Fibroblast of lung (primary cell): ENCODE measurements around the gene HNRNPU. TPM values are rescaled to one million over a fixed set of nuclear protein-coding genes. Genes with fewer than 3 reads are reported as not detected.

Source experiments
- DNase-seq, 2 donors: peaks; one replicate each; pipeline versions ENCODE4 v3.0.0 to v3.0.0-alpha.2; 2010; ENCODE audit warnings: low read depth in 2 of 2
- H2AFZ ChIP-seq: 2 replicates; pipeline ENCODE4 v1.5.1; 2012; ENCODE audit warnings: low read length, control low read depth, inconsistent platforms
- H3K27ac ChIP-seq: 2 replicates; pipeline ENCODE4 v1.5.1; 2011; ENCODE audit warnings: low read length, control low read depth; ENCODE audit not compliant: insufficient read depth
- H3K27me3 ChIP-seq: 2 replicates; pipeline ENCODE4 v1.5.1; 2011; ENCODE audit warnings: mild to moderate bottlenecking, low read length; ENCODE audit not compliant: control insufficient read depth, insufficient read depth
- H3K36me3 ChIP-seq: 2 replicates; pipeline ENCODE4 v1.5.1; 2011; ENCODE audit warnings: low read length; ENCODE audit not compliant: control insufficient read depth, insufficient read depth
- H3K4me1 ChIP-seq: 2 replicates; pipeline ENCODE4 v1.5.1; 2011; ENCODE audit warnings: low read length; ENCODE audit not compliant: control insufficient read depth, insufficient read depth; ENCODE audit errors: extremely low read depth
- H3K4me2 ChIP-seq: 2 replicates; pipeline ENCODE4 v1.5.1; 2011; ENCODE audit warnings: low read length, control low read depth; ENCODE audit not compliant: insufficient read depth; ENCODE audit errors: extremely low read depth
- H3K4me3 ChIP-seq, 4 experiments: fragments of 200-600 bp in 1 of 4; sonication (generic) in 1 of 4; replicated peaks in 1 of 4; 2 replicates each; pipeline ENCODE4 v1.5.1; 2011 to 2016; ENCODE audit warnings: low read length in 4 of 4, low read depth in 3 of 4, mild to moderate bottlenecking in 3 of 4, control low read depth in 2 of 4, inconsistent platforms in 1 of 4, mixed read lengths in 1 of 4; ENCODE audit not compliant: insufficient read depth in 1 of 4; ENCODE audit errors: control extremely low read depth in 1 of 4
- H3K79me2 ChIP-seq: 2 replicates; pipeline ENCODE4 v1.5.1; 2012; ENCODE audit warnings: mild to moderate bottlenecking, low read length, inconsistent platforms; ENCODE audit not compliant: control insufficient read depth, insufficient read depth
- H3K9ac ChIP-seq: 2 replicates; pipeline ENCODE4 v1.5.1; 2011; ENCODE audit warnings: mild to moderate bottlenecking, low read length, control low read depth; ENCODE audit not compliant: insufficient read depth
- H3K9me3 ChIP-seq: 2 replicates; pipeline ENCODE4 v1.5.1; 2012; ENCODE audit warnings: low read depth, low read length; ENCODE audit not compliant: control insufficient read depth, insufficient read depth
- H4K20me1 ChIP-seq: 2 replicates; pipeline ENCODE4 v1.5.1; 2011; ENCODE audit warnings: low read length; ENCODE audit not compliant: control insufficient read depth, insufficient read depth; ENCODE audit errors: extremely low read depth
- CTCF ChIP-seq, 2 donors: IDR thresholded peaks in 1 of 2; conservative IDR thresholded peaks in 1 of 2; 1 replicate in 1 of 2; 2 replicates in 1 of 2; pipeline ENCODE4 v1.5.1; 2011 to 2012; ENCODE audit warnings: low read length in 2 of 2, control low read depth in 1 of 2, inconsistent platforms in 1 of 2, low read depth in 1 of 2, mild to moderate bottlenecking in 1 of 2
- EZH2 ChIP-seq: IDR thresholded peaks from 2 replicates; pipeline ENCODE4 v1.5.1; 2012; ENCODE audit warnings: low read length, control low read depth, mild to moderate bottlenecking; ENCODE audit errors: missing control alignments
- polyA plus RNA-seq, 2 donors: library from polyadenylated mRNA; depleted of rRNA in 1 of 2; stranded (reverse) in 1 of 2; unstranded in 1 of 2; fragments of >200 nt; gene quantifications; 2 replicates each; pipeline ENCODE4 v1.2.1, GENCODE V29; 2011 to 2012; ENCODE audit warnings: missing spikeins in 1 of 2
- total RNA-seq: library from RNA; depleted of rRNA; stranded (reverse); fragments of >200 nt; gene quantifications from 2 replicates; pipeline ENCODE4 v1.2.1, GENCODE V29; 2014

HNRNPU gene
- total and polyA plus RNA-seq, 2 donors (not counting 1 experiment from before 2014, with no cell fraction given) = 231 to 383 TPM

- H3K36me3 ChIP-seq = peaks cover 9% of the 10 kb centered on the region
- H3K4me1 ChIP-seq = no peaks in the 10 kb centered on the region
- no peak for TF ChIP-seq CTCF (conservative IDR thresholded peaks at IDR 0.05 in 1 of 2, IDR thresholded peaks at IDR 0.05 in 1 of 2; ENCODE audit: low read depth in 1 of 2, low read length in 2 of 2)
- TF ChIP-seq EZH2 = no peak
- no peaks in the 10 kb centered on the region for H4K20me1 ChIP-seq
- no peak overlapping the region for H2AFZ ChIP-seq
- no peak for DNase-seq
- no peak overlapping the region for H3K4me2 ChIP-seq
- H3K4me3 ChIP-seq = no peak overlapping the region
- peaks cover 40% of the 10 kb centered on the region for H3K79me2 ChIP-seq
- H3K27me3 ChIP-seq = no peaks in the 10 kb centered on the region
- H3K9ac ChIP-seq = no peak overlapping the region
- no peak overlapping the region for H3K27ac ChIP-seq
- H3K9me3 ChIP-seq = no peaks in the 10 kb centered on the region
Measured at GRCh38 chr1:244850896-244851295, 13.4 kb downstream of the HNRNPU start.

GRCh38 chr1:244850099-244850852 lies 14.1 kb downstream of the HNRNPU start:
- Histone ChIP-seq H3K4me1 (no peaks in the 10 kb centered on the region), H4K20me1 (no peaks in the 10 kb centered on the region), H3K9me3 (no peaks in the 10 kb centered on the region), H3K4me3 (no peak overlapping the region), H3K79me2 (peaks cover 35% of the 10 kb centered on the region), H3K27ac (no peak overlapping the region), H2AFZ (no peak overlapping the region), H3K36me3 (peaks cover 9% of the 10 kb centered on the region), H3K4me2 (no peak overlapping the region), H3K9ac (no peak overlapping the region), H3K27me3 (no peaks in the 10 kb centered on the region)
- no peak for TF ChIP-seq CTCF (conservative IDR thresholded peaks at IDR 0.05 in 1 of 2, IDR thresholded peaks at IDR 0.05 in 1 of 2; ENCODE audit: low read depth in 1 of 2, low read length in 2 of 2)
- no peak for TF ChIP-seq EZH2
- DNase-seq = no peak

GRCh38 chr1:244849189-244849866 lies 15.0 kb downstream of the HNRNPU start:
- no peak for DNase-seq
- TF ChIP-seq CTCF (conservative IDR thresholded peaks at IDR 0.05 in 1 of 2, IDR thresholded peaks at IDR 0.05 in 1 of 2; ENCODE audit: low read depth in 1 of 2, low read length in 2 of 2) (no peak), EZH2 (no peak)
- H3K4me1 ChIP-seq = no peaks in the 10 kb centered on the region
- H3K27ac ChIP-seq = no peak overlapping the region
- no peak overlapping the region for H3K4me2 ChIP-seq
- no peak overlapping the region for H3K9ac ChIP-seq
- H2AFZ ChIP-seq = no peak overlapping the region
- H3K36me3 ChIP-seq = peaks cover 9% of the 10 kb centered on the region
- no peak overlapping the region for H3K4me3 ChIP-seq
- no peaks in the 10 kb centered on the region for H3K27me3 ChIP-seq
- no peaks in the 10 kb centered on the region for H4K20me1 ChIP-seq
- H3K79me2 ChIP-seq = peaks cover 31% of the 10 kb centered on the region
- H3K9me3 ChIP-seq = no peaks in the 10 kb centered on the region
